Coronary artery (tissue), 2 donors: ENCODE data around the gene ABHD12.

Source experiments
- DNase-seq: peaks from one replicate; pipeline ENCODE4 v3.0.0-alpha.2; 2017; ENCODE audit warnings: low spot score
- H3K27ac ChIP-seq, 2 donors: fragments of 200-600 bp; sonication (generic); one replicate each; pipeline ENCODE4 v1.5.1; 2016 to 2019
- H3K4me3 ChIP-seq: fragments of 200-600 bp; sonication (generic); 2 replicates; pipeline ENCODE4 v1.5.1; 2016; ENCODE audit warnings: mild to moderate bottlenecking, moderate library complexity
- TF ChIP-seq, protein P1 (sequence below): fragments of 200-600 bp; sonication (generic); IDR thresholded peaks from one replicate; pipeline ENCODE4 v1.5.1; 2019; ENCODE audit warnings: antibody characterized with exemption

ABHD12 gene

DNA sequence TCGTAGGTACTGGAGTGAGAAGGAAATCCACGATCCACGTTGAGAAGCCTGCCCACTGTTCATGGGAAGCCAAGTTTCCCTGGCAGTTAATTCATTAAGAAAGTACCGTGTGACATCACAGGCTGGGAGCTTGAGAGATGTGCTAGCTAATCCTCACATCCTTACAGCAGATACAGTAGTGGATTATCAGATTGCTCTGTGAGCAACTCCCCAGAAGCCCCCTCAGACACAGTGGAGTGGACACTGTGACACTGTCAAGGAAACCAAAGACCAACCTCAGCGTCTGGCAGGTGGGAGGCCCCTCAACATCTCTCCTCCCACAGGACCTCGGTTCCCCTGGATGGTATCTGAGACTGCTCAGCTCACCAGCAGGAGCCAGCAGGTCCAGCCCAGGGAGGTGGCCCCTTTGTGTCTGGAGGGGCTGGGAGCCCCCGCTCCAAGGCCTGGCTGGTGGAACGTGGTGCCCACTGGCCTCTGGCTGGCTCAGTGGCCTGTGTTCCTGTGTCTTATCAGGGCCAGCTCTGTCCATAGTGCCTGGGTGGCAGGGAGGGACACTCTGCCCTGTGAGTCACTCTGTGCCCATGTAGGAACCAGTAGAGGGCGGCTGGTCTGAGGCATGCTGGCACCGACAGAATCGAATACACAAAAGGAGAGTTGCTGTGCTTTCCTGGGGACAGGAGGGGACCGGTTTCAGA, 135.5 kb downstream of the ABHD12 start:
- Histone ChIP-seq H3K27ac (peak overlapping the region; percentile 51 to 69), H3K4me3 (peak overlapping the region; percentile 18)
- DNase-seq, result peak; percentile 84
- TF ChIP-seq, protein P1, sequence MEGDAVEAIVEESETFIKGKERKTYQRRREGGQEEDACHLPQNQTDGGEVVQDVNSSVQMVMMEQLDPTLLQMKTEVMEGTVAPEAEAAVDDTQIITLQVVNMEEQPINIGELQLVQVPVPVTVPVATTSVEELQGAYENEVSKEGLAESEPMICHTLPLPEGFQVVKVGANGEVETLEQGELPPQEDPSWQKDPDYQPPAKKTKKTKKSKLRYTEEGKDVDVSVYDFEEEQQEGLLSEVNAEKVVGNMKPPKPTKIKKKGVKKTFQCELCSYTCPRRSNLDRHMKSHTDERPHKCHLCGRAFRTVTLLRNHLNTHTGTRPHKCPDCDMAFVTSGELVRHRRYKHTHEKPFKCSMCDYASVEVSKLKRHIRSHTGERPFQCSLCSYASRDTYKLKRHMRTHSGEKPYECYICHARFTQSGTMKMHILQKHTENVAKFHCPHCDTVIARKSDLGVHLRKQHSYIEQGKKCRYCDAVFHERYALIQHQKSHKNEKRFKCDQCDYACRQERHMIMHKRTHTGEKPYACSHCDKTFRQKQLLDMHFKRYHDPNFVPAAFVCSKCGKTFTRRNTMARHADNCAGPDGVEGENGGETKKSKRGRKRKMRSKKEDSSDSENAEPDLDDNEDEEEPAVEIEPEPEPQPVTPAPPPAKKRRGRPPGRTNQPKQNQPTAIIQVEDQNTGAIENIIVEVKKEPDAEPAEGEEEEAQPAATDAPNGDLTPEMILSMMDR, result no peak

DNA sequence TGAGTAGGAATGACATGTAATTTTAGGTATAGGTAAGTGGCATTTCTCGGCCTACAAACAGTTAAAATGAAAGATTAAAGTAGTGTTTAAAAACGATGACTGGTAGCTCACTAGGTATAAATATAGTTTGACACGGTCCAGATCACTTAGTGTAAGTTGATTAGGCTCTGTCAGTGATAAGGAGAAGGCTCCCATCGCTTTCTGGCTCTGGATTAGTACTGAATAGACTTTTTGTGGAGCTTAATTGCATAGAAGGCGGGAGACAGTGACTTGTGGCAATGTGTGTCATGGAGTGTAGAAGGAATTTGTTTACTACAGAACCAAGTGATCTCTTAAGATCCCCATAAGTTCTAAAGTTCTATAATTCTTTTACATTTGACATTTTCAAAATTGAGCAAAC, 136.1 kb downstream of the ABHD12 start:
- peak overlapping the region; percentile 51 to 69 for H3K27ac ChIP-seq
- TF ChIP-seq, protein P1, result no peak
- no peak overlapping the region for H3K4me3 ChIP-seq
- no peak for DNase-seq

DNA sequence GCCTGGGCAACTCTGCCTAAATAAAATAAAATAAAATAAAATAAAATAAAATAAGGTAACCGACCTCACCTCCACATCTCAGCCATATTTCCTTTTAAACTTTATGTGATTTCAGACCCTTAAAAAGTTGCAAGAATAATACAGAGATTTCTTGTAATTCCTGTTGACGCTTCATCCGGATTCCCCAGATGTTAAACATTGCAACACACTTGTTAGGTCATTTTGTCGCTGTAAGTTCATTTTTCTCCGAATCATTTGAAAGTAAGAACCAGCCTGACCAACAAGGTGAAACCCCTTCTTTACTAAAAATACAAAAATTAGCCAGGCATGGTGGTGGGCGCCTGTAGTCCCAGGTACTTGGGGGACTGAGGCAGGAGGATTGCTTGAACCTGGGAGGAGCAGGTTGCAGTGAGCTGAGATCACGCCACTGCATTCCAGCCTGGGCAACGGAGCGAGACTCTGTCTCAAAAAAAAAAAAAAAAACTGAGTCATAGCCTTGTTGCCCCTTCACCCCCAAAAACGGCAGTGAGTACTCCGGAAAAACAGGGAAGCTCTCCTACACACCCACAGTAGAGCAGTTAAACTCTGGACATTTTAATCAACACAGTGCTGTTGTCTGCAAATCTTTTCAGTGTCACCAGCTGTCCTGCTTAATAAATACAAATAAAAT, 136.9 kb downstream of the ABHD12 start:
- DNase-seq, result no peak
- Histone ChIP-seq H3K4me3 (no peak overlapping the region), H3K27ac (no peak overlapping the region)
- TF ChIP-seq, protein P1, result no peak

DNA sequence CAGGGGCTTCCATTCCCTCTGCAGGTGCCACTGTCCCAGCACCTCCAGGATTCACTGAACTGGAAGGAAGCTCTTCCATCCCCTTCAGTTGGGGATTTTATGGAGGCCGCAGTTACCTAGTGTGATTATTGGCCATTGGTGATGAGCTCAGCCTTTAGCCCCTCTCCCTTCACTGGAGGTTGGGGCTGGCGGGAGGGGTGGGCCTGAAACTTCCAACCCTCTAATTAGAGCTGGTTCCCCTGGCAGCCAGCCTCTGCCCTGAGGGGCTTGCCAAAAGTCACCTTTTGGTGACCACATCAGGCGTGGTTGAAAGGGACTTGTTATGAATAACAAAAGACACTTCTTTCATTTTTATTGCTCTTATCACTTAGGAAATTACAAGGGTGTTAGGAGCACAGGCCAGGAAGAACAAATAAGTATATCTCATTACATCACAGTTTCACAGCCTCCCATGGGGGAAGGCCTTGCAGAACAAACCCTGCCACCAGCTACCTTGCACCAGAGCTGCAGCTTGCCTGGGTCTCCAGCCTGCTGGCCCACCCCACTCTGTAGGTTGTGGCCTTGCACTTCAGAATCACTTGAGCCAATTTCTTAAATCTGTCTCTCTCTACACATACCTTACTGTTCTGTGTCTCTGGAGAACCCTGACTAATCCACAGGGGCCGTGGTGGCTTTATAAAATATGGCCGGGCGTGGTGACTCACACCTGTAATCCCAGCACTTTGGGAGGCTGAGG, 137.8 kb downstream of the ABHD12 start:
- peak overlapping the region in 1 of 2 donors; percentile 29 for H3K27ac ChIP-seq
- DNase-seq, result no peak
- no peak overlapping the region for H3K4me3 ChIP-seq
- TF ChIP-seq, protein P1, result no peak

DNA sequence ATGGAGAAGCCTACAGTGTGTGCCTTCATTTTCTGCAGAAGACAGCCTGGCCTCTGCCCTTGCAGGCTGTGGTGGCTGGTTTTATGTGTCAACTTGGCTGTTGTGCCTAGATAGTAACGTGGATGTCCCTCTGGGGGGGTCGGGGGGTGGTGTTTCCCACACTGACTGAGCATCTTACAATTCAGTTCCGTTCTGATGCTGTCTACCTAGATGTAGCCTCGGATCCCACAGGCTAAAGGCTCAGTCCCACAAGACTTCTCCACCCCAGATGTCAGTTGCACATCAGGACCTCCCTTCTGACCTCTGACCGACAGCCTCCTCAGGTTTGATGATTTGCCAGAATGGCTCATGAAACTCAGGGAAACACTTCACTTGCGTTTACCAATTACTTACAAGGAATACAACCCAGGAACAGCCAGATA, 138.4 kb downstream of the ABHD12 start:
- Histone ChIP-seq H3K27ac (peak overlapping the region in 1 of 2 donors; percentile 29), H3K4me3 (no peak overlapping the region)
- DNase-seq, result no peak
- TF ChIP-seq, protein P1, result no peak

DNA sequence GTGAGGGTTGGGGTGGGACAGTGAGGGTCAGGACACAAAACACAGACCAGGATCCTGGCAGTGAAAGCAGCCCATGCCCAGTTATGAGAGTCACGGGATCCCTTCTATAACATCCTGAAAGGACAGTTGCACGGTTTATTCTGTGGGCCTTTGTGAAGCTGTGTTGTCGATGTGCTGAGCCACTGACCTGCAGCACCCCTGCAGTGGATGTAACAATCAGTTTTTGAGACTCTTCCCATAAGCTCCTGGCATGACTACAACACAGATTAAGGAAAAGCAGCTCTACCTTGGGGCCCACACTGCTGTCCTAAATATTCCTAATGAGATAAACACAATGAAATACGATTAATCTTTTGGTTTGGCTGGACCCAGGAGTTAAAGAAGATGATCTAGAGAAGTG, 139.1 kb downstream of the ABHD12 start:
- H3K4me3 ChIP-seq, result peak overlapping the region; percentile 30
- TF ChIP-seq, protein P1, result no peak
- H3K27ac ChIP-seq, result peak overlapping the region in 1 of 2 donors; percentile 24
- no peak for DNase-seq
